ENCODE results near the gene CLTCL1. TPM values are rescaled to one million over a fixed set of nuclear protein-coding genes. Genes with fewer than 3 reads are reported as not detected.
A peak's percentile ranks its signal among the peaks of the same experiment; 100 is the strongest.

The CLTCL1 gene
- total and polyA plus RNA-seq, 9 donors: 2.8 to 10.7 (median 5.2) TPM

DNA sequence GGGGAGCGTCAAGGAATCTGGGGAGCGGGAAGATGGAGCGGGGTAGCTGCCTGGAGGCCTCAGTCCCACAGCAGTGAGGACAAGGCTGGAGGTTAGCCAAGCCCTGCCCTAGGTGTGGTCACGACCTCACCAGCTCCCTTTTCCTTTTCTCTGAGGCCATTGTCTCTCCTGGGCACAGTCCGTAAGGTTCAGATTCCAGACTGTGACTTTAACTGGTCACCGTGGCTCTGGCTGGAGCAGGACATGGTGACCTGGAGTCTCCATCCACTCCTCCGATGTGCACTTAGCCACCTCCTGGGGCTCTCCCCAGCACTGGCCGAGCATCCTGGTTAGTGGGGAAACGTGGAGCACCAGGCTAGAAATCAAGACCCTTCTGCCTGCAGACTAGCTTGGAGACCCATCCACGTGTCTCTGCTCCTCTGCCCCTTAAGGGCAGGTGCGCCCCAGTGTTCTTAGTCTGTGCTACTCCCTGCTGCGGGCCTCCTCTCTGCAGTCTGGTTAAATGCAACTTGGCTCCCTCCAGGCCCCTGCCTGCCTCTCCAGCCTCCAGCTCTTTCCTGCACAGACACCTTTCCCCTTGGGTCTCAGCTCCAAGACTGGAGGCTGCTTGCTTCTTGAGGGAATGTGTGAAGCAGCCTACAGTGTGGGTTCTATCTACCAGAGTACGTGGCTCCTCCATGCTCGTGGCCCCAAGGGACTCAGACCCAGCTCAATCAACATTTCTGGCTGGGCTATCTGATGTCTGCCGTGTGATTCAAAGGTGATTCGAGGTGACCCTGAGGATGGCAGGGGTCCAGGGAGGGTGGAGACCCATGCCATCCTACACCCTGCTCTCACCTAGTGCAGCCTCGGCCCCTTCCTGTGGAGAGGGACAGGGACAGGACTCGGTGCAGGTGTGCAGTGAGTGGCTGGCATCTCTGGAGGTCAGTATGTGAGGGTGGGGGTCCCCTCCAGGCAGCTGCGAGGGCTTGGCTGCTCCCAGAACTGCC, 118.2 kb downstream of the CLTCL1 start:
- 52 to 61% (median 59%) methylated on average over 18 to 19 of the region's 19 CpGs for WGBS, 3 donors
- TF ChIP-seq POLR2A (IDR thresholded peaks at IDR 0.05) (no peak), EP300 (IDR thresholded peaks at IDR 0.05) (no peak)
- TF ChIP-seq, protein P1, sequence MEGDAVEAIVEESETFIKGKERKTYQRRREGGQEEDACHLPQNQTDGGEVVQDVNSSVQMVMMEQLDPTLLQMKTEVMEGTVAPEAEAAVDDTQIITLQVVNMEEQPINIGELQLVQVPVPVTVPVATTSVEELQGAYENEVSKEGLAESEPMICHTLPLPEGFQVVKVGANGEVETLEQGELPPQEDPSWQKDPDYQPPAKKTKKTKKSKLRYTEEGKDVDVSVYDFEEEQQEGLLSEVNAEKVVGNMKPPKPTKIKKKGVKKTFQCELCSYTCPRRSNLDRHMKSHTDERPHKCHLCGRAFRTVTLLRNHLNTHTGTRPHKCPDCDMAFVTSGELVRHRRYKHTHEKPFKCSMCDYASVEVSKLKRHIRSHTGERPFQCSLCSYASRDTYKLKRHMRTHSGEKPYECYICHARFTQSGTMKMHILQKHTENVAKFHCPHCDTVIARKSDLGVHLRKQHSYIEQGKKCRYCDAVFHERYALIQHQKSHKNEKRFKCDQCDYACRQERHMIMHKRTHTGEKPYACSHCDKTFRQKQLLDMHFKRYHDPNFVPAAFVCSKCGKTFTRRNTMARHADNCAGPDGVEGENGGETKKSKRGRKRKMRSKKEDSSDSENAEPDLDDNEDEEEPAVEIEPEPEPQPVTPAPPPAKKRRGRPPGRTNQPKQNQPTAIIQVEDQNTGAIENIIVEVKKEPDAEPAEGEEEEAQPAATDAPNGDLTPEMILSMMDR (IDR thresholded peaks at IDR 0.05): no peak
- no peak for DNase-seq
- no peak overlapping the region for H3K4me3 ChIP-seq
- H3K27ac ChIP-seq: no peak overlapping the region
- intact Hi-C loops (cut with DNase I): no loop called here
- H3K27me3 ChIP-seq: no peaks in the 10 kb centered on the region
- H3K4me1 ChIP-seq (ENCODE audit: insufficient read depth): peaks cover 17% of the 10 kb centered on the region
- no peaks in the 10 kb centered on the region for H3K9me3 ChIP-seq
- H3K36me3 ChIP-seq: no peaks in the 10 kb centered on the region

DNA sequence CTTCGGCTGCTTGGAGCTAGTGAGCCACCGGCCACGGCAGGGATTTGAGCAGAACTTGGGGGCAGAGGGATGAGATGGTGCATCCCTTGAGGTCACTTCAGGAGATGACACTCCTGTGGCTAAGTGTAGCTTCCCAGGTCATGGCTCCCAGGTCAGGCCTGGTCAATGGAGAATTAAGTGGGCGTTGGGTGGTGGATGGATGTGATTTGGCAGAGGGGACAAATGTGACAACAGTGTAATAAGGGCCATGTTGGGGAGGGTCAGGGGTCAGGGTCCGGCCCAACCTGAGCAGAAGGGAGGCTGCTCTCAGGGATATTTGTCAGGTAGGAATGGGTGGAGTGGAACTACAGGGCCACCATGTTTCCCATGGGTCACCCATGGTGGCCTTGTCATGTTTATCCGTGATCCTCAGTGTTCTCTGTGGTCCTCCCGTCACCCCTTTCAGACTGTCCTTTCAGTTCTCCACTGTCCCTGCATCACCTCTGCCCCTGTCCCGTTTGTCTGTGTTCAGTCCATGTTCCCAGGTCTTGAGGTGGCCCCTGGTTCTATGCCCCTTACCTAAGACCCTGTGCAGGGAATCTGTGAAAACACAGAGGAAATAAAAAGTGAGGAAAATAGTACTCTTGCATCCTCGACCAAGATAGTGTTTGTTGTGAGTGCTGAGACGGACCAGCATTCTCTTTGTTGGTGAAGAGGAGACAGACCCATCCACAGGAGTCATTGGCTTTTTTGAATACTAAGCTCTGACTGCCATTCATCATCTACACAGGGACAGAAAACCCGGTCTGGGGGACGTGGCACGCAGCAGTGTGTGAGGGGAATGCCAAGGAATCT, 119.1 kb downstream of the CLTCL1 start:
- no peaks in the 10 kb centered on the region for H3K9me3 ChIP-seq
- no peaks in the 10 kb centered on the region for H3K36me3 ChIP-seq
- H3K27ac ChIP-seq: peak overlapping the region; percentile 66 to 88
- 23 to 32% (median 25%) methylated on average over 13 of the region's 13 CpGs for WGBS, 3 donors
- H3K4me1 ChIP-seq (ENCODE audit: insufficient read depth): peaks cover 17% of the 10 kb centered on the region
- H3K4me3 ChIP-seq: peak overlapping the region; percentile 90
- intact Hi-C loops (cut with DNase I): no loop called here
- TF ChIP-seq EP300 (IDR thresholded peaks at IDR 0.05) (no peak), POLR2A (IDR thresholded peaks at IDR 0.05) (no peak)
- DNase-seq: no peak
- H3K27me3 ChIP-seq: no peaks in the 10 kb centered on the region

DNA sequence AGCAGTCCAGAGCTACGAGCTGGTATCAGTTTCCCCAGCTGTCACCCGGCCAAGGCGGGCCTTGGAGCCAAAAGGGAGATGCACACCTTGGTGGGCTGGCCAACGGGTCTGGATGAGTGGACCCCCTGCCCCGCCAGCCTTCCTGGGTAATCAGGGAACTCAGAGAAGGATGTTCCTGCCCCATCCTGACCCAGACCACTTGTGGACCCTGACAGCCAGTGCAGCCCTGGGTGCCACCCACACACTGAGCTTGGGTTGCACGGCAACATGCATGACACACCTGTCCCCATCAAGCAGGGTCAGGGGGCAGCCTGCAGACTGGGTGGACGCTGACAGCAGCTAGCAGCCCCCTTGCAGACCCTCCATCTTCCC, 121.6 kb downstream of the CLTCL1 start:
- TF ChIP-seq EP300 (IDR thresholded peaks at IDR 0.05) (no peak), POLR2A (IDR thresholded peaks at IDR 0.05) (no peak)
- TF ChIP-seq, protein P1 (IDR thresholded peaks at IDR 0.05): no peak
- 35 to 59% (median 42%) methylated on average over 4 to 7 of the region's 7 CpGs for WGBS, 3 donors
- Histone ChIP-seq H3K36me3 (no peaks in the 10 kb centered on the region), H3K27ac (peak overlapping the region in 1 of 2 donors; percentile 88), H3K27me3 (no peaks in the 10 kb centered on the region), H3K4me1 (ENCODE audit: insufficient read depth) (peaks cover 15% of the 10 kb centered on the region), H3K4me3 (no peak overlapping the region), H3K9me3 (no peaks in the 10 kb centered on the region)
- peak in 2 of 5 donors; percentile 53 to 54 for DNase-seq
- intact Hi-C loops (cut with DNase I): loop anchor here in 1 of 4 donors (2.0 kb wide), 1 partner anchor 21 kb away; no protein-coding TSS in a partner anchor

DNA sequence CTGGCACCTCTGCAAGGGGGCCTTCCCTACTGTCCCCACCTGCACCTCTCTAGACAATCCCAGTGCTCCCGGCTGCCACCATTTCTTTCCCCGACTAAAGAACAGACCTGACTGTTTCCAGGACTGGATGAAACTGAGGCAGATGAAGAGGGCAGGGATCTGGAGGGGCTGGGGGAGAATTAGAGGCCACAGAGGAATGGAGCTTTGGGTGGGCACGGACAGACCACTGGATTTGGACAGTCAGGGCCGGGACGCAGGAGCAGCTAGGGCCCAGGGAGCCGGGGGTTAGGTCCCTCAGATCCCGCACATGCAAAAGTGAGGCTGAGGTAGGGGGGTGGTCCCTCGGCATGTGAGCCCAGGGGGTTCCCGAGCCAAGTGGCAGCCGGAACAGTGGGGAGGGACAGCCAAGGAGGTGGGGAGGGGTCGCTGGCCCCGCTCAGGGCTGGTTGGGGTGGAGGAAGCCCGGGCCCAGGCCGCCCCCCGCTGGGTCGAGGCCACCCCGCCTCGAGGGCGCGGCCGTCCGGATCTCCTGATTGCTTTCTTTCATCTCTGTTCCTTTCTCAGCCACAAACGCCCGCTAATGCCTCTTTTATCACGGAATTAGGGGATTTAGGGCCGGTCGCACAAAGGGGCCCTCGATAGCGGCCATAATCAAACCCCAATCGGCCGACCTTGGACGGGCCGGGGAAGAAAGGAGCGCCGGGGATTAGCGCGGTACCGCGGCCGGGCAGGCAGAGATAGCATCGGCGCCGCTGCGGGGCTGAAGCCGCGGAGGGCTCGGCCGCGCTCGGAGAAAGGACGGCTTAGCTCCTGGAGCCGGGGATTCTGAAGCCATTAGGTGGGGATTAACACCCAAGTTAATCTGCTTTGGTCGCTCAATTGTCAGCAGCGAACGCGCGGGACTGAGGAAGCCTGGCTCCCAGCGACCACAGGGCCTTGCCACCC, 122.2 kb downstream of the CLTCL1 start:
- DNase-seq: no peak
- Histone ChIP-seq H3K4me3 (peak overlapping the region; percentile 16), H3K27ac (peak overlapping the region in 1 of 2 donors; percentile 88), H3K9me3 (no peaks in the 10 kb centered on the region), H3K4me1 (ENCODE audit: insufficient read depth) (peaks cover 15% of the 10 kb centered on the region), H3K27me3 (no peaks in the 10 kb centered on the region), H3K36me3 (no peaks in the 10 kb centered on the region)
- intact Hi-C loops (cut with DNase I): loop anchor here in 1 of 4 donors (2.0 kb wide), 1 partner anchor 20 kb away; no protein-coding TSS in a partner anchor
- TF ChIP-seq POLR2A (IDR thresholded peaks at IDR 0.05) (no peak), EP300 (IDR thresholded peaks at IDR 0.05) (no peak)
- TF ChIP-seq, protein P1 (IDR thresholded peaks at IDR 0.05): no peak
- 2 to 6% (median 5%) methylated on average over 52 to 58 of the region's 58 CpGs for WGBS, 3 donors

Data from ovary (tissue), 9 donors.